H1 (cell line): ENCODE measurements around the gene ZC3H18. TPM values are rescaled to one million over a fixed set of nuclear protein-coding genes. Genes with fewer than 3 reads are reported as not detected.

Source experiments
- CTCF ChIA-PET: fragments of 300-600 bp; sonication (Branson Sonifier 250); formaldehyde crosslinking; loops from one replicate; lab custom pipeline; 2021; ENCODE audit not compliant: partially characterized antibody; lab: Charles Lee
- POLR2A ChIA-PET: fragments of 300-600 bp; sonication (Branson Sonifier 250); formaldehyde crosslinking; loops from one replicate; lab custom pipeline; 2021; ENCODE audit warnings: inconsistent platforms; ENCODE audit not compliant: partially characterized antibody; lab: Charles Lee
- DNase-seq, 2 experiments: peaks; one replicate each; pipeline versions ENCODE4 v3.0.0 to v3.0.0-alpha.2; 2010 to 2022; ENCODE audit warnings: low spot score in 2 of 2, low read depth in 1 of 2, mixed read lengths in 1 of 2
- FAIRE-seq: peaks from 2 replicates; lab custom pipeline; 2011; peaks lifted over from hg19 to GRCh38; lab: Jason Lieb, UNC
- H2AFZ ChIP-seq: 2 replicates; pipeline ENCODE4 v1.8.1; 2012; ENCODE audit warnings: low read length, inconsistent platforms
- H2AK5ac ChIP-seq: 2 replicates; pipeline ENCODE4 v1.6.1; 2013; ENCODE audit warnings: low read depth, low read length
- H2BK120ac ChIP-seq: replicated peaks from 2 replicates; pipeline ENCODE3; 2013; ENCODE audit warnings: low read depth, low read length, inconsistent platforms
- H2BK12ac ChIP-seq: 2 replicates; pipeline ENCODE4 v1.6.1; 2013; ENCODE audit warnings: low read depth, low read length
- H2BK15ac ChIP-seq: 2 replicates; pipeline ENCODE4 v1.6.1; 2013; ENCODE audit warnings: low read length
- H2BK20ac ChIP-seq: 2 replicates; pipeline ENCODE4 v1.6.1; 2013; ENCODE audit warnings: low read length
- H2BK5ac ChIP-seq: 2 replicates; pipeline ENCODE4 v1.6.1; 2013; ENCODE audit warnings: low read depth, low read length
- H3K14ac ChIP-seq: 2 replicates; pipeline ENCODE4 v1.6.1; 2013; ENCODE audit warnings: inconsistent platforms; ENCODE audit not compliant: insufficient read length
- H3K18ac ChIP-seq: 2 replicates; pipeline ENCODE4 v1.6.1; 2013; ENCODE audit warnings: low read length; ENCODE audit errors: extremely low read depth
- H3K23ac ChIP-seq: 2 replicates; pipeline ENCODE4 v1.6.1; 2013; ENCODE audit warnings: inconsistent platforms; ENCODE audit not compliant: insufficient read length
- H3K23me2 ChIP-seq: 2 replicates; pipeline ENCODE4 v1.6.1; 2013; ENCODE audit warnings: low read depth, low read length
- H3K27ac ChIP-seq: 2 replicates; pipeline ENCODE4 v1.6.1; 2011; ENCODE audit warnings: low read depth, low read length, inconsistent platforms
- H3K27me3 ChIP-seq, 4 experiments: replicated peaks in 1 of 4; 1 replicate in 1 of 4; 2 replicates in 3 of 4; pipeline versions ENCODE4 v1.6.1 to v1.8.1; 2011 to 2013; ENCODE audit warnings: low read length in 3 of 4, mild to moderate bottlenecking in 3 of 4, inconsistent platforms in 2 of 4, mixed read lengths in 2 of 4, moderate library complexity in 1 of 4; ENCODE audit not compliant: control insufficient read depth in 3 of 4, insufficient read depth in 3 of 4; ENCODE audit errors: extremely low read depth in 1 of 4
- H3K36me3 ChIP-seq, 4 experiments: 2 replicates each; pipeline versions ENCODE4 v1.6.1 to v1.8.1; 2011 to 2013; ENCODE audit warnings: mild to moderate bottlenecking in 4 of 4, low read length in 3 of 4, moderate library complexity in 2 of 4, control low read depth in 1 of 4, inconsistent platforms in 1 of 4; ENCODE audit not compliant: insufficient read depth in 4 of 4, control insufficient read depth in 2 of 4
- H3K4ac ChIP-seq: replicated peaks from 2 replicates; pipeline ENCODE3; 2013; ENCODE audit warnings: low read length, low read depth, mixed read lengths, inconsistent platforms; ENCODE audit not compliant: insufficient read length
- H3K4me1 ChIP-seq, 4 experiments: replicated peaks in 1 of 4; 1 replicate in 1 of 4; 2 replicates in 3 of 4; pipeline versions ENCODE4 v1.6.1 to v1.8.1; 2011 to 2013; ENCODE audit warnings: low read length in 3 of 4, inconsistent platforms in 2 of 4, mixed read lengths in 1 of 4; ENCODE audit not compliant: insufficient read depth in 4 of 4, control insufficient read depth in 3 of 4
- H3K4me2 ChIP-seq, 2 experiments: 2 replicates each; pipeline versions ENCODE4 v1.6.1 to v1.8.1; 2011 to 2013; ENCODE audit warnings: low read depth in 2 of 2, low read length in 2 of 2, control low read depth in 1 of 2, inconsistent platforms in 1 of 2, mild to moderate bottlenecking in 1 of 2; ENCODE audit not compliant: insufficient read depth in 1 of 2
- H3K4me3 ChIP-seq, 4 experiments: fragments of 200-600, 300-600 bp in 1 of 4; sonication (generic), shearing (Covaris generic), sonication (Bioruptor Twin) in 1 of 4; 2 replicates each; pipeline versions ENCODE4 v1.5.1 to v1.8.1; 2011 to 2016; ENCODE audit warnings: low read length in 4 of 4, low read depth in 3 of 4, control low read depth in 2 of 4, inconsistent platforms in 2 of 4, mild to moderate bottlenecking in 2 of 4, mixed read lengths in 1 of 4, moderate library complexity in 1 of 4; ENCODE audit not compliant: insufficient read depth in 2 of 4; ENCODE audit errors: extremely low read depth in 1 of 4
- H3K56ac ChIP-seq: replicated peaks from 2 replicates; pipeline ENCODE3; 2013; ENCODE audit warnings: low read depth, mild to moderate bottlenecking, mixed read lengths, low read length, inconsistent platforms; ENCODE audit not compliant: insufficient read length
- H3K79me1 ChIP-seq: 2 replicates; pipeline ENCODE4 v1.6.1; 2013; ENCODE audit warnings: low read depth, low read length, control low read depth
- H3K79me2 ChIP-seq, 2 experiments: 2 replicates each; pipeline versions ENCODE4 v1.6.1 to v1.8.1; 2012 to 2013; ENCODE audit warnings: low read length in 2 of 2, mild to moderate bottlenecking in 2 of 2, inconsistent platforms in 1 of 2; ENCODE audit not compliant: insufficient read depth in 2 of 2, control insufficient read depth in 1 of 2
- H3K9ac ChIP-seq, 4 experiments: replicated peaks in 1 of 4; 1 replicate in 1 of 4; 2 replicates in 3 of 4; pipeline versions ENCODE4 v1.6.1 to v1.8.1; 2011 to 2013; ENCODE audit warnings: low read depth in 3 of 4, low read length in 3 of 4, control low read depth in 2 of 4, mild to moderate bottlenecking in 2 of 4, moderate library complexity in 2 of 4, inconsistent platforms in 1 of 4; ENCODE audit errors: extremely low read depth in 1 of 4
- H3K9me3 ChIP-seq, 2 experiments: 2 replicates each; pipeline versions ENCODE4 v1.6.1 to v1.8.1; 2012 to 2013; ENCODE audit warnings: mild to moderate bottlenecking in 2 of 2, moderate library complexity in 2 of 2, control low read depth in 1 of 2, inconsistent platforms in 1 of 2, low read depth in 1 of 2, low read length in 1 of 2, mixed read lengths in 1 of 2; ENCODE audit not compliant: insufficient read depth in 2 of 2
- H4K20me1 ChIP-seq, 2 experiments: replicated peaks in 1 of 2; 2 replicates each; pipeline versions ENCODE3 to v1.8.1; 2011 to 2013; ENCODE audit warnings: inconsistent platforms in 2 of 2, low read length in 2 of 2, mild to moderate bottlenecking in 1 of 2; ENCODE audit not compliant: insufficient read depth in 2 of 2, control insufficient read depth in 1 of 2
- H4K5ac ChIP-seq: 2 replicates; pipeline ENCODE4 v1.6.1; 2013; ENCODE audit warnings: low read length, low read depth, mixed read lengths, inconsistent platforms; ENCODE audit not compliant: insufficient read length
- H4K8ac ChIP-seq: 2 replicates; pipeline ENCODE4 v1.8.0; 2013; ENCODE audit warnings: mild to moderate bottlenecking, moderate library complexity, low read length, inconsistent platforms; ENCODE audit not compliant: insufficient read depth; ENCODE audit errors: extremely low read depth
- H4K91ac ChIP-seq: replicated peaks from 2 replicates; pipeline ENCODE3; 2013; ENCODE audit warnings: low read length, mixed read lengths, inconsistent platforms; ENCODE audit not compliant: insufficient read length
- WGBS, 2 experiments: shearing (Covaris generic) in 1 of 2; methylation state at CpG; one replicate each; pipeline versions ENCODE4 v1.1.6 to v1.1.7; 2013 to 2015; ENCODE audit warnings: low lambda C conversion rate in 2 of 2, mixed read lengths in 2 of 2, inconsistent platforms in 1 of 2, low coverage in 1 of 2, missing lambda C conversion rate in 1 of 2; ENCODE audit not compliant: insufficient replicate concordance in 2 of 2, insufficient coverage in 1 of 2, insufficient read length in 1 of 2; ENCODE audit errors: extremely low coverage in 1 of 2, missing lambda C conversion rate in 1 of 2; 5-methylcytosine and 5-hydroxymethylcytosine counted together
- polyA plus RNA-seq, 7 experiments: library from polyadenylated mRNA; depleted of rRNA in 3 of 7; stranded (reverse) in 5 of 7; unstranded in 2 of 7; fragments of >200 nt in 5 of 7; fragments of 200-250 nt in 2 of 7; gene quantifications; 1 replicate in 5 of 7; 2 replicates in 1 of 7; 4 replicates in 1 of 7; pipeline versions ENCODE4 v1.2.1 to v1.2.3, GENCODE V29; 2011 to 2013; ENCODE audit warnings: missing spikeins in 2 of 7, mixed read lengths in 2 of 7
- total RNA-seq: library from RNA; stranded (reverse); fragmentation: NEBNext Ultra II Directional; extraction: Animal tissue kit (Norgen Biotek cat#: 25700); gene quantifications from 2 replicates; pipeline ENCODE4 v1.2.1, GENCODE V29; 2021

ZC3H18 gene
- total and polyA plus RNA-seq, 2 of the 8 experiments (the other 6 are each of a cell fraction or from before 2014, with no cell fraction given), result 12.1 to 73.2 TPM

DNA sequence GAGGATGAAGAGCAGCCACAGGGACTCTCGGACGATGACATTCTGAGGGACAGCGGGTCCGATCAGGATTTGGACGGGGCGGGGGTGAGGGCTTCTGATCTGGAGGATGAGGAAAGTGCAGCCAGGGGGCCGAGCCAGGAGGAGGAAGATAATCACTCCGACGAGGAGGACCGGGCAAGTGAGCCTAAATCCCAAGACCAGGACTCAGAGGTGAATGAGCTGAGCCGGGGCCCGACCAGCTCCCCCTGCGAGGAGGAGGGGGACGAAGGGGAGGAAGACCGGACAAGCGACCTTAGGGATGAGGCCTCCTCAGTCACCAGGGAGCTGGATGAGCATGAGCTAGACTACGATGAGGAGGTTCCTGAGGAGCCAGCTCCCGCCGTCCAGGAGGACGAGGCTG, 7.0 kb downstream of the ZC3H18 start:
- Histone ChIP-seq H3K18ac (no peak overlapping the region), H3K4me1 (no peaks in the 10 kb centered on the region), H3K79me1 (peaks cover 13% of the 10 kb centered on the region), H2BK5ac (no peak overlapping the region), H4K8ac (no peak overlapping the region; the same call in 1 of the 2 replicates), H2AFZ (no peak overlapping the region), H2AK5ac (no peak overlapping the region), H2BK20ac (no peak overlapping the region), H3K9ac (no peak overlapping the region; a peak in 1 of 7 replicates), H3K14ac (no peak overlapping the region), H3K36me3 (peaks cover 2 to 40% (median 14%) of the 10 kb centered on the region in 4 experiments; a peak in 7 of 8 replicates), H3K56ac (no peak overlapping the region), H3K9me3 (no peaks in the 10 kb centered on the region), H3K23ac (no peak overlapping the region), H3K4me3 (no peak overlapping the region), H4K5ac (no peak overlapping the region), H4K20me1 (peaks cover 25 to 31% of the 10 kb centered on the region in 2 experiments), H3K23me2 (no peaks in the 10 kb centered on the region), H2BK12ac (no peak overlapping the region), H3K4me2 (no peak overlapping the region), H3K79me2 (peaks cover 5 to 81% of the 10 kb centered on the region in 2 experiments; a peak in 3 of 4 replicates), H2BK15ac (no peak overlapping the region), H3K4ac (no peak overlapping the region), H3K27me3 (no peaks in the 10 kb centered on the region), H2BK120ac (no peak overlapping the region), H3K27ac (no peak overlapping the region), H4K91ac (no peak overlapping the region)
- ChIA-PET POLR2A (interaction anchor here (1.2 kb wide), 1 partner anchor 9 kb away, joined by 3 read pairs; no protein-coding TSS in a partner anchor), CTCF (interaction anchor here (0.7 to 0.8 kb wide), 2 partner anchors 16 to 33 kb away, joined by 3 to 4 read pairs; no protein-coding TSS in a partner anchor)
- no peak for FAIRE-seq
- DNase-seq, result no peak
- WGBS, 2 experiments, result 95% methylated on average over 9 of the region's 20 CpGs; no CpG with 5 or more reads in 1 of the 2 experiments
